IMR-90 (cell line): ENCODE results near the gene CHRNG. TPM values are rescaled to one million over a fixed set of nuclear protein-coding genes. Genes with fewer than 3 reads are reported as not detected.

Experiments used
- ATAC-seq: fragments of 200-7000 bp; cut with Tn5 transposase; 2 replicates; pipeline ENCODE4 v1.9.1; 2020; ENCODE audit warnings: low read depth, mild to moderate bottlenecking, moderate library complexity
- BruUV-seq: library from RNA; stranded (reverse); fragments of 400-500 nt; replicated peaks from 2 replicates; lab custom pipeline; 2021; lab: Mats Ljungman, UMichigan
- CTCF ChIA-PET: fragments of 300-600 bp; formaldehyde crosslinking; extraction: SDS; loops from one replicate; lab custom pipeline; 2021; ENCODE audit warnings: antibody characterized with exemption; lab: Yijun Ruan, JAX
- POLR2A ChIA-PET: fragments of 300-600 bp; sonication (Branson Sonifier 250); formaldehyde crosslinking; loops from one replicate; lab custom pipeline; 2022; ENCODE audit warnings: antibody characterized with exemption; ENCODE audit not compliant: unreplicated experiment; lab: Charles Lee
- DNase-seq: peaks from one replicate; pipeline ENCODE4 v3.0.0; 2013
- H2AFZ ChIP-seq: replicated peaks from 2 replicates; pipeline ENCODE3; 2013; ENCODE audit warnings: low read length, mild to moderate bottlenecking; ENCODE audit not compliant: poor library complexity
- H2AK5ac ChIP-seq: 2 replicates; pipeline ENCODE4 v1.6.1; 2013; ENCODE audit warnings: low read depth, low read length, inconsistent platforms
- H2AK9ac ChIP-seq: replicated peaks from 2 replicates; pipeline ENCODE3; 2013; ENCODE audit warnings: mild to moderate bottlenecking, low read depth, low read length, moderate library complexity; ENCODE audit not compliant: poor library complexity
- H2BK120ac ChIP-seq: 2 replicates; pipeline ENCODE4 v1.6.1; 2013; ENCODE audit warnings: low read depth, low read length, inconsistent platforms
- H2BK15ac ChIP-seq: 3 replicates; pipeline ENCODE4 v1.6.1; 2013; ENCODE audit warnings: low read depth, low read length, inconsistent platforms
- H2BK20ac ChIP-seq: 2 replicates; pipeline ENCODE4 v1.6.1; 2013; ENCODE audit warnings: low read depth, mild to moderate bottlenecking, inconsistent platforms, low read length, moderate library complexity
- H2BK5ac ChIP-seq: 2 replicates; pipeline ENCODE4 v1.6.1; 2013; ENCODE audit warnings: mild to moderate bottlenecking, low read depth, low read length, inconsistent platforms; ENCODE audit not compliant: poor library complexity, severe bottlenecking
- H3K14ac ChIP-seq: replicated peaks from 2 replicates; pipeline ENCODE4 v1.6.1; 2013; ENCODE audit warnings: low read depth, low read length, inconsistent platforms
- H3K18ac ChIP-seq: 2 replicates; pipeline ENCODE4 v1.6.1; 2013; ENCODE audit warnings: low read depth, low read length, control low read depth
- H3K23ac ChIP-seq: 2 replicates; pipeline ENCODE4 v1.6.1; 2013; ENCODE audit warnings: low read depth, low read length, inconsistent platforms
- H3K27ac ChIP-seq: 2 replicates; pipeline ENCODE4 v1.5.1; 2013; ENCODE audit warnings: mild to moderate bottlenecking, control low read depth, low read length; ENCODE audit not compliant: insufficient read depth
- H3K27me3 ChIP-seq: 2 replicates; pipeline ENCODE4 v1.6.1; 2013; ENCODE audit warnings: low read length; ENCODE audit not compliant: control insufficient read depth, insufficient read depth
- H3K36me3 ChIP-seq: 2 replicates; pipeline ENCODE4 v1.6.1; 2013; ENCODE audit warnings: low read length, mixed read lengths; ENCODE audit not compliant: control insufficient read depth, insufficient read depth
- H3K4ac ChIP-seq: 2 replicates; pipeline ENCODE4 v1.6.1; 2013; ENCODE audit warnings: low read depth, low read length, inconsistent platforms
- H3K4me1 ChIP-seq: 2 replicates; pipeline ENCODE4 v1.6.1; 2013; ENCODE audit warnings: low read length, mixed read lengths; ENCODE audit not compliant: control insufficient read depth, insufficient read depth
- H3K4me2 ChIP-seq: 2 replicates; pipeline ENCODE4 v1.6.1; 2013; ENCODE audit warnings: low read depth, mild to moderate bottlenecking, control low read depth, low read length, moderate library complexity
- H3K4me3 ChIP-seq: 2 replicates; pipeline ENCODE4 v1.5.1; 2013; ENCODE audit warnings: low read depth, mild to moderate bottlenecking, control low read depth, low read length, moderate library complexity; ENCODE audit not compliant: insufficient read depth
- H3K56ac ChIP-seq: 2 replicates; pipeline ENCODE4 v1.6.1; 2013; ENCODE audit warnings: low read length, inconsistent platforms; ENCODE audit not compliant: insufficient read depth; ENCODE audit errors: extremely low read depth
- H3K79me1 ChIP-seq, 2 experiments: 2 replicates each; pipeline ENCODE4 v1.6.1; 2013; ENCODE audit warnings: low read length in 2 of 2, inconsistent platforms in 1 of 2, low read depth in 1 of 2
- H3K9ac ChIP-seq: 2 replicates; pipeline ENCODE4 v1.6.1; 2013; ENCODE audit warnings: low read depth, low read length, control low read depth
- H3K9me1 ChIP-seq: 2 replicates; pipeline ENCODE4 v1.6.1; 2013; ENCODE audit warnings: low read length, inconsistent platforms; ENCODE audit not compliant: insufficient read depth
- H3K9me3 ChIP-seq: 2 replicates; pipeline ENCODE4 v1.6.1; 2013; ENCODE audit warnings: low read length; ENCODE audit not compliant: control insufficient read depth, insufficient read depth
- H4K20me1 ChIP-seq: 2 replicates; pipeline ENCODE4 v1.6.1; 2013; ENCODE audit warnings: low read length, inconsistent platforms; ENCODE audit not compliant: insufficient read depth
- H4K5ac ChIP-seq: 2 replicates; pipeline ENCODE4 v1.6.1; 2013; ENCODE audit warnings: mild to moderate bottlenecking, low read depth, low read length, control low read depth
- H4K8ac ChIP-seq, 2 experiments: 2 replicates each; pipeline ENCODE4 v1.6.1; 2013; ENCODE audit warnings: low read depth in 2 of 2, low read length in 2 of 2, control low read depth in 1 of 2, inconsistent platforms in 1 of 2
- H4K91ac ChIP-seq: 2 replicates; pipeline ENCODE4 v1.6.1; 2013; ENCODE audit warnings: low read depth, low read length, inconsistent platforms; ENCODE audit not compliant: insufficient read depth
- NFE2L2 ChIP-seq: fragments of 150-350 bp; IDR thresholded peaks from 2 replicates; pipeline ENCODE4 v1.6.1; 2016; ENCODE audit warnings: low read depth, mild to moderate bottlenecking, low read length
- WGBS, 2 experiments: methylation state at CpG; one replicate each; pipeline versions ENCODE4 v1.1.5 to v1.1.7; 2013; ENCODE audit warnings: missing lambda C conversion rate in 2 of 2; ENCODE audit not compliant: insufficient read length in 1 of 2; ENCODE audit errors: extremely low coverage in 2 of 2; 5-methylcytosine and 5-hydroxymethylcytosine counted together
- dilution Hi-C: fragments of 300-500 bp; cut with HindIII; formaldehyde crosslinking; loops from one replicate; pipeline ENCODE4 v1.14.3; 2018; ENCODE audit warnings: low sequenced_read_pairs; ENCODE audit not compliant: unreplicated experiment
- in situ Hi-C: fragments of 300-500 bp; cut with MboI; formaldehyde crosslinking; loops from 3 replicates; pipeline ENCODE4 v1.14.3; 2019; ENCODE audit warnings: low sequenced_read_pairs, inconsistent platforms, mixed read lengths
- intact Hi-C: fragments of 100-400 bp; cut with micrococcal nuclease; formaldehyde crosslinking; loops from 2 replicates; pipeline ENCODE4 v1.10.0; 2022
- polyA plus RNA-seq, 3 experiments: library from polyadenylated mRNA; depleted of rRNA; stranded (reverse); fragments of >200 nt; gene quantifications; 2 replicates each; pipeline ENCODE4 v1.2.3, GENCODE V29; 2012; ENCODE audit warnings: low replicate concordance in 1 of 3
- total RNA-seq: library from RNA; depleted of rRNA; stranded (reverse); fragments of >200 nt; gene quantifications from 2 replicates; pipeline ENCODE4 v1.2.3, GENCODE V29; 2012

Gene CHRNG
- total and polyA plus RNA-seq, 2 of the 4 experiments (the other 2 are of a cell fraction) = not detected

GRCh38 chr2:232547991-232548390 is 8.5 kb downstream of the CHRNG start:
- H4K5ac ChIP-seq = no peak overlapping the region
- H3K9me1 ChIP-seq = peaks cover 17% of the 10 kb centered on the region
- H2BK5ac ChIP-seq = no peak overlapping the region
- no CpG with 5 or more reads among the region's 6 CpGs for WGBS, 2 experiments
- peaks cover 7% of the 10 kb centered on the region; the same call in 1 of the 2 replicates for H3K36me3 ChIP-seq
- TF ChIP-seq NFE2L2 = no peak
- no peak overlapping the region for H2AK5ac ChIP-seq
- no TSS peak for BruUV-seq
- ChIA-PET POLR2A (no interaction called here), CTCF (no interaction called here)
- H3K23ac ChIP-seq = no peak overlapping the region
- H3K56ac ChIP-seq = no peak overlapping the region
- H3K9me3 ChIP-seq = no peaks in the 10 kb centered on the region
- no peak overlapping the region for H3K18ac ChIP-seq
- dilution Hi-C loops (no loop called here), intact Hi-C loops (no loop called here), in situ Hi-C loops (no loop called here)
- no peak overlapping the region for H3K4me2 ChIP-seq
- H3K4ac ChIP-seq = no peak overlapping the region
- no peak overlapping the region for H2BK15ac ChIP-seq
- no peak overlapping the region for H2BK20ac ChIP-seq
- DNase-seq = no peak
- H3K27ac ChIP-seq = no peak overlapping the region
- no peak overlapping the region for H3K9ac ChIP-seq
- no peak overlapping the region for H3K14ac ChIP-seq
- H4K20me1 ChIP-seq = peaks cover 12% of the 10 kb centered on the region
- H4K8ac ChIP-seq = no peak overlapping the region
- H3K4me1 ChIP-seq = no peaks in the 10 kb centered on the region
- no peaks in the 10 kb centered on the region for H3K27me3 ChIP-seq
- H2AFZ ChIP-seq = no peak overlapping the region
- H3K79me1 ChIP-seq = peaks cover 18 to 45% of the 10 kb centered on the region in 2 experiments
- no peak for ATAC-seq
- no peak overlapping the region for H4K91ac ChIP-seq
- no peak overlapping the region for H2BK120ac ChIP-seq
- no peak overlapping the region for H2AK9ac ChIP-seq
- no peak overlapping the region for H3K4me3 ChIP-seq
